IMR-90 (cell line): ENCODE results near the gene FDXR. TPM values are rescaled to one million over a fixed set of nuclear protein-coding genes. Genes with fewer than 3 reads are reported as not detected.
A peak's percentile ranks its signal among the peaks of the same experiment; 100 is the strongest.

Source experiments
- ATAC-seq: fragments of 200-7000 bp; cut with Tn5 transposase; 2 replicates; pipeline ENCODE4 v1.9.1; 2020; ENCODE audit warnings: low read depth, mild to moderate bottlenecking, moderate library complexity
- BruUV-seq: library from RNA; stranded (reverse); fragments of 400-500 nt; replicated peaks from 2 replicates; lab custom pipeline; 2021; lab: Mats Ljungman, UMichigan
- CTCF ChIA-PET: fragments of 300-600 bp; formaldehyde crosslinking; extraction: SDS; loops from one replicate; lab custom pipeline; 2021; ENCODE audit warnings: antibody characterized with exemption; lab: Yijun Ruan, JAX
- POLR2A ChIA-PET: fragments of 300-600 bp; sonication (Branson Sonifier 250); formaldehyde crosslinking; loops from one replicate; lab custom pipeline; 2022; ENCODE audit warnings: antibody characterized with exemption; ENCODE audit not compliant: unreplicated experiment; lab: Charles Lee
- DNase-seq: peaks from one replicate; pipeline ENCODE4 v3.0.0; 2013
- H2AFZ ChIP-seq: replicated peaks from 2 replicates; pipeline ENCODE3; 2013; ENCODE audit warnings: low read length, mild to moderate bottlenecking; ENCODE audit not compliant: poor library complexity
- H2AK5ac ChIP-seq: 2 replicates; pipeline ENCODE4 v1.6.1; 2013; ENCODE audit warnings: low read depth, low read length, inconsistent platforms
- H2AK9ac ChIP-seq: replicated peaks from 2 replicates; pipeline ENCODE3; 2013; ENCODE audit warnings: mild to moderate bottlenecking, low read depth, low read length, moderate library complexity; ENCODE audit not compliant: poor library complexity
- H2BK120ac ChIP-seq: 2 replicates; pipeline ENCODE4 v1.6.1; 2013; ENCODE audit warnings: low read depth, low read length, inconsistent platforms
- H2BK15ac ChIP-seq: 3 replicates; pipeline ENCODE4 v1.6.1; 2013; ENCODE audit warnings: low read depth, low read length, inconsistent platforms
- H2BK20ac ChIP-seq: 2 replicates; pipeline ENCODE4 v1.6.1; 2013; ENCODE audit warnings: low read depth, mild to moderate bottlenecking, inconsistent platforms, low read length, moderate library complexity
- H2BK5ac ChIP-seq: 2 replicates; pipeline ENCODE4 v1.6.1; 2013; ENCODE audit warnings: mild to moderate bottlenecking, low read depth, low read length, inconsistent platforms; ENCODE audit not compliant: poor library complexity, severe bottlenecking
- H3K14ac ChIP-seq: replicated peaks from 2 replicates; pipeline ENCODE4 v1.6.1; 2013; ENCODE audit warnings: low read depth, low read length, inconsistent platforms
- H3K18ac ChIP-seq: 2 replicates; pipeline ENCODE4 v1.6.1; 2013; ENCODE audit warnings: low read depth, low read length, control low read depth
- H3K23ac ChIP-seq: 2 replicates; pipeline ENCODE4 v1.6.1; 2013; ENCODE audit warnings: low read depth, low read length, inconsistent platforms
- H3K27ac ChIP-seq: 2 replicates; pipeline ENCODE4 v1.5.1; 2013; ENCODE audit warnings: mild to moderate bottlenecking, control low read depth, low read length; ENCODE audit not compliant: insufficient read depth
- H3K27me3 ChIP-seq: 2 replicates; pipeline ENCODE4 v1.6.1; 2013; ENCODE audit warnings: low read length; ENCODE audit not compliant: control insufficient read depth, insufficient read depth
- H3K36me3 ChIP-seq: 2 replicates; pipeline ENCODE4 v1.6.1; 2013; ENCODE audit warnings: low read length, mixed read lengths; ENCODE audit not compliant: control insufficient read depth, insufficient read depth
- H3K4ac ChIP-seq: 2 replicates; pipeline ENCODE4 v1.6.1; 2013; ENCODE audit warnings: low read depth, low read length, inconsistent platforms
- H3K4me1 ChIP-seq: 2 replicates; pipeline ENCODE4 v1.6.1; 2013; ENCODE audit warnings: low read length, mixed read lengths; ENCODE audit not compliant: control insufficient read depth, insufficient read depth
- H3K4me2 ChIP-seq: 2 replicates; pipeline ENCODE4 v1.6.1; 2013; ENCODE audit warnings: low read depth, mild to moderate bottlenecking, control low read depth, low read length, moderate library complexity
- H3K4me3 ChIP-seq: 2 replicates; pipeline ENCODE4 v1.5.1; 2013; ENCODE audit warnings: low read depth, mild to moderate bottlenecking, control low read depth, low read length, moderate library complexity; ENCODE audit not compliant: insufficient read depth
- H3K56ac ChIP-seq: 2 replicates; pipeline ENCODE4 v1.6.1; 2013; ENCODE audit warnings: low read length, inconsistent platforms; ENCODE audit not compliant: insufficient read depth; ENCODE audit errors: extremely low read depth
- H3K79me1 ChIP-seq, 2 experiments: 2 replicates each; pipeline ENCODE4 v1.6.1; 2013; ENCODE audit warnings: low read length in 2 of 2, inconsistent platforms in 1 of 2, low read depth in 1 of 2
- H3K9ac ChIP-seq: 2 replicates; pipeline ENCODE4 v1.6.1; 2013; ENCODE audit warnings: low read depth, low read length, control low read depth
- H3K9me1 ChIP-seq: 2 replicates; pipeline ENCODE4 v1.6.1; 2013; ENCODE audit warnings: low read length, inconsistent platforms; ENCODE audit not compliant: insufficient read depth
- H3K9me3 ChIP-seq: 2 replicates; pipeline ENCODE4 v1.6.1; 2013; ENCODE audit warnings: low read length; ENCODE audit not compliant: control insufficient read depth, insufficient read depth
- H4K20me1 ChIP-seq: 2 replicates; pipeline ENCODE4 v1.6.1; 2013; ENCODE audit warnings: low read length, inconsistent platforms; ENCODE audit not compliant: insufficient read depth
- H4K5ac ChIP-seq: 2 replicates; pipeline ENCODE4 v1.6.1; 2013; ENCODE audit warnings: mild to moderate bottlenecking, low read depth, low read length, control low read depth
- H4K8ac ChIP-seq, 2 experiments: 2 replicates each; pipeline ENCODE4 v1.6.1; 2013; ENCODE audit warnings: low read depth in 2 of 2, low read length in 2 of 2, control low read depth in 1 of 2, inconsistent platforms in 1 of 2
- H4K91ac ChIP-seq: 2 replicates; pipeline ENCODE4 v1.6.1; 2013; ENCODE audit warnings: low read depth, low read length, inconsistent platforms; ENCODE audit not compliant: insufficient read depth
- CEBPB ChIP-seq: IDR thresholded peaks from 2 replicates; pipeline ENCODE4 v1.6.1; 2012; ENCODE audit warnings: low read depth, low read length, improper control_type of control experiment
- RFX5 ChIP-seq: IDR thresholded peaks from 2 replicates; pipeline ENCODE4 v1.8.0; 2012; ENCODE audit warnings: low read depth, mild to moderate bottlenecking, low read length, moderate library complexity
- WGBS, 2 experiments: methylation state at CpG; one replicate each; pipeline versions ENCODE4 v1.1.5 to v1.1.7; 2013; ENCODE audit warnings: missing lambda C conversion rate in 2 of 2; ENCODE audit not compliant: insufficient read length in 1 of 2; ENCODE audit errors: extremely low coverage in 2 of 2; 5-methylcytosine and 5-hydroxymethylcytosine counted together
- dilution Hi-C: fragments of 300-500 bp; cut with HindIII; formaldehyde crosslinking; loops from one replicate; pipeline ENCODE4 v1.14.3; 2018; ENCODE audit warnings: low sequenced_read_pairs; ENCODE audit not compliant: unreplicated experiment
- in situ Hi-C: fragments of 300-500 bp; cut with MboI; formaldehyde crosslinking; loops from 3 replicates; pipeline ENCODE4 v1.14.3; 2019; ENCODE audit warnings: low sequenced_read_pairs, inconsistent platforms, mixed read lengths
- intact Hi-C: fragments of 100-400 bp; cut with micrococcal nuclease; formaldehyde crosslinking; loops from 2 replicates; pipeline ENCODE4 v1.10.0; 2022
- polyA plus RNA-seq, 3 experiments: library from polyadenylated mRNA; depleted of rRNA; stranded (reverse); fragments of >200 nt; gene quantifications; 2 replicates each; pipeline ENCODE4 v1.2.3, GENCODE V29; 2012; ENCODE audit warnings: low replicate concordance in 1 of 3
- total RNA-seq: library from RNA; depleted of rRNA; stranded (reverse); fragments of >200 nt; gene quantifications from 2 replicates; pipeline ENCODE4 v1.2.3, GENCODE V29; 2012

Gene FDXR
- total and polyA plus RNA-seq, 2 of the 4 experiments (the other 2 are of a cell fraction), result 12.4 to 18.6 TPM

GRCh38 chr17:74842146-74842598 is 30.6 kb downstream of the FDXR start:
- Histone ChIP-seq H2BK120ac (no peak overlapping the region), H3K9me1 (no peaks in the 10 kb centered on the region), H3K4me3 (no peak overlapping the region), H3K4me1 (peaks cover 7% of the 10 kb centered on the region), H3K23ac (no peak overlapping the region), H3K9me3 (no peaks in the 10 kb centered on the region), H3K4ac (no peak overlapping the region), H3K27me3 (peaks cover 5% of the 10 kb centered on the region; the same call in 1 of the 2 replicates), H3K27ac (no peak overlapping the region), H2AFZ (peak overlapping the region; percentile 93), H4K5ac (no peak overlapping the region), H3K36me3 (no peaks in the 10 kb centered on the region; the same call in 1 of the 2 replicates), H3K18ac (no peak overlapping the region), H2AK5ac (0 out of 2 replicates have a peak overlapping the region, but pooled peaks have one; percentile 7), H2BK20ac (no peak overlapping the region), H2AK9ac (peak overlapping the region; percentile 83), H2BK5ac (no peak overlapping the region), H4K20me1 (no peaks in the 10 kb centered on the region), H3K14ac (no peak overlapping the region), H4K91ac (no peak overlapping the region), H3K56ac (no peak overlapping the region), H4K8ac (peak overlapping the region in 1 of 2 experiments; percentile 66; a peak in 2 of 4 replicates), H3K9ac (no peak overlapping the region), H3K4me2 (peak overlapping the region; percentile 53; the same call in 1 of the 2 replicates), H2BK15ac (no peak overlapping the region), H3K79me1 (no peaks in the 10 kb centered on the region)
- no peak for DNase-seq
- 47% methylated on average over 2 of the region's 8 CpGs; no CpG with 5 or more reads in 1 of the 2 experiments for whole genome bisulfite sequencing, 2 experiments
- ChIA-PET POLR2A (no interaction called here), CTCF (interaction anchor here (1.0 to 1.4 kb wide), 2 partner anchors 17 to 31 kb away, joined by 3 to 4 read pairs; partner anchors contain the start of gene FDXR)
- in situ Hi-C loops, result no loop called here
- no peak for ATAC-seq
- dilution Hi-C loops, result no loop called here
- BruUV-seq, result no TSS peak
- TF ChIP-seq CEBPB, result no peak
- peak; percentile 55; the same call in 1 of the 2 replicates for TF ChIP-seq RFX5
- intact Hi-C loops, result loop anchor here (5.0 kb wide), 1 partner anchor 95 kb away; the partner anchor contains the start of gene NHERF1
